Endodermal cell (in vitro differentiated cells): ENCODE data around the gene MAP1LC3B. TPM values are rescaled to one million over a fixed set of nuclear protein-coding genes. Genes with fewer than 3 reads are reported as not detected.

Experiments used
- DNase-seq: peaks from one replicate; pipeline ENCODE4 v3.0.0-alpha.2; 2017
- H3K27ac ChIP-seq: 2 replicates; pipeline ENCODE4 v1.5.1; 2013; ENCODE audit warnings: mild to moderate bottlenecking, low read depth, low read length, moderate library complexity
- H3K27me3 ChIP-seq: 2 replicates; pipeline ENCODE4 v1.6.1; 2013; ENCODE audit warnings: mild to moderate bottlenecking, low read length, moderate library complexity; ENCODE audit not compliant: insufficient read depth, control insufficient read depth, poor library complexity, severe bottlenecking
- H3K36me3 ChIP-seq: 2 replicates; pipeline ENCODE4 v1.7.0; 2013; ENCODE audit warnings: mild to moderate bottlenecking, low read length, moderate library complexity; ENCODE audit not compliant: control insufficient read depth, insufficient read depth
- H3K4me1 ChIP-seq: one replicate; pipeline ENCODE4 v1.7.0; 2013; ENCODE audit warnings: low read length; ENCODE audit not compliant: control insufficient read depth, insufficient read depth
- H3K4me3 ChIP-seq: 2 replicates; pipeline ENCODE4 v1.5.1; 2013; ENCODE audit warnings: mild to moderate bottlenecking, low read length, moderate library complexity
- H3K9ac ChIP-seq: 2 replicates; pipeline ENCODE4 v1.6.1; 2013; ENCODE audit warnings: mild to moderate bottlenecking, low read length, moderate library complexity; ENCODE audit not compliant: poor library complexity, severe bottlenecking; ENCODE audit errors: extremely low read depth
- H3K9me3 ChIP-seq: 2 replicates; pipeline ENCODE4 v1.6.1; 2013; ENCODE audit warnings: mild to moderate bottlenecking, low read length, moderate library complexity; ENCODE audit not compliant: control insufficient read depth
- H3K27ac Mint-ChIP-seq: 2 replicates; pipeline ENCODE4 v1.8.0; 2020; ENCODE audit warnings: mixed read lengths
- H3K27me3 Mint-ChIP-seq: 2 replicates; pipeline ENCODE4 v1.8.0; 2021; ENCODE audit warnings: mild to moderate bottlenecking, mixed read lengths; ENCODE audit not compliant: insufficient read depth
- H3K36me3 Mint-ChIP-seq: 2 replicates; pipeline ENCODE4 v1.8.0; 2020; ENCODE audit warnings: low read depth, mixed read lengths
- H3K4me1 Mint-ChIP-seq: 2 replicates; pipeline ENCODE4 v1.8.0; 2020; ENCODE audit warnings: mixed read lengths
- H3K4me3 Mint-ChIP-seq: 2 replicates; pipeline ENCODE4 v1.8.0; 2020; ENCODE audit warnings: mild to moderate bottlenecking, moderate library complexity, mixed read lengths
- H3K9me3 Mint-ChIP-seq: 2 replicates; pipeline ENCODE4 v1.8.0; 2020; ENCODE audit warnings: mild to moderate bottlenecking, mixed read lengths
- CTCF ChIP-seq: fragments of 200-600 bp; sonication (generic); conservative IDR thresholded peaks from 2 replicates; pipeline ENCODE4 v1.5.0; 2021; ENCODE audit warnings: antibody characterized with exemption, mild to moderate bottlenecking
- WGBS, 2 experiments: methylation state at CpG; one replicate each; pipeline versions ENCODE4 v1.1.5 to v1.1.7; 2013; ENCODE audit warnings: missing lambda C conversion rate in 2 of 2, mixed read lengths in 1 of 2; ENCODE audit not compliant: insufficient coverage in 1 of 2, insufficient read length in 1 of 2; 5-methylcytosine and 5-hydroxymethylcytosine counted together
- total RNA-seq, 2 donors: library from RNA; stranded (reverse); fragmentation: NEBNext Ultra II Directional in 1 of 2; extraction: Animal tissue kit (Norgen Biotek cat#: 25700) in 1 of 2; gene quantifications; 2 replicates in 1 of 2; 3 replicates in 1 of 2; pipeline ENCODE4 v1.2.1, GENCODE V29; 2021

MAP1LC3B gene
- total RNA-seq, 2 donors from 2014 or later = 56.4 to 62.4 TPM

GRCh38 chr16:87417528-87417910, 25.4 kb downstream of the MAP1LC3B start:
- DNase-seq = no peak
- no peaks in the 10 kb centered on the region for H3K9me3 Mint-ChIP-seq
- 97 to 99% methylated on average over 9 to 13 of the region's 13 CpGs for WGBS, 2 experiments
- peak overlapping the region; percentile 13 for H3K27ac Mint-ChIP-seq
- TF ChIP-seq CTCF = no peak
- H3K9ac ChIP-seq = no peak overlapping the region
- no peaks in the 10 kb centered on the region for H3K4me1 Mint-ChIP-seq
- H3K27ac ChIP-seq = no peak overlapping the region
- peaks cover 63% of the 10 kb centered on the region for H3K36me3 Mint-ChIP-seq
- no peaks in the 10 kb centered on the region for H3K27me3 Mint-ChIP-seq
- H3K4me3 ChIP-seq = no peak overlapping the region
- H3K36me3 ChIP-seq = peaks cover 54% of the 10 kb centered on the region
- no peak overlapping the region for H3K4me3 Mint-ChIP-seq
- H3K4me1 ChIP-seq = no peaks in the 10 kb centered on the region
- H3K9me3 ChIP-seq = no peaks in the 10 kb centered on the region
- H3K27me3 ChIP-seq = no peaks in the 10 kb centered on the region

DNA sequence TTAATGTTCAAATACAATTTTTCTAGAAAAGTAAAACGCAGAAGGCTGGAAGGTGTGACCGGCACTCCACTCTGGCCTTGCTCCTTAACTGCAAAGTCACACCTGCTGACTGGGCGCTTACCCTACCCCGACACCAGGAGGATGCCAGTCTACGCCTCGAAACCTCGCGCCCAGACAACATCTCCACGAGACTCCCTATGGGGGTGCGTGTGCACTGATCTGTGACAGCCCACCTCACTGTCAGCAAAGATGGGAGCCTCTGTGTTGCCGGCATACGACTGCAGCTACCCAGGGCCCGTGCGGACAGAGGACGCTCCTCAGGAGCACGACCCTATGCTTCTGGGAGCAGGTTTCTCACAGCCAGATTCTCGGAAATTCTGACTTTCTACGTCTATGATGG, 26.1 kb downstream of the MAP1LC3B start:
- no peaks in the 10 kb centered on the region for H3K4me1 Mint-ChIP-seq
- DNase-seq = no peak
- Histone ChIP-seq H3K9ac (no peak overlapping the region), H3K36me3 (peaks cover 56% of the 10 kb centered on the region), H3K27me3 (no peaks in the 10 kb centered on the region), H3K27ac (no peak overlapping the region), H3K4me1 (no peaks in the 10 kb centered on the region), H3K9me3 (no peaks in the 10 kb centered on the region), H3K4me3 (no peak overlapping the region)
- H3K27me3 Mint-ChIP-seq = no peaks in the 10 kb centered on the region
- no peak for TF ChIP-seq CTCF
- H3K36me3 Mint-ChIP-seq = peaks cover 62% of the 10 kb centered on the region
- 96 to 97% methylated on average over 8 to 18 of the region's 18 CpGs for WGBS, 2 experiments
- no peak overlapping the region for H3K4me3 Mint-ChIP-seq
- no peak overlapping the region for H3K27ac Mint-ChIP-seq
- H3K9me3 Mint-ChIP-seq = no peaks in the 10 kb centered on the region

- no peak overlapping the region for H3K4me3 ChIP-seq
- 74 to 100% methylated on average over 1 to 4 of the region's 6 CpGs for WGBS, 2 experiments
- Mint-ChIP-seq H3K27ac (no peak overlapping the region), H3K27me3 (no peaks in the 10 kb centered on the region), H3K4me3 (no peak overlapping the region), H3K36me3 (peaks cover 60% of the 10 kb centered on the region), H3K4me1 (no peaks in the 10 kb centered on the region), H3K9me3 (no peaks in the 10 kb centered on the region)
- no peak overlapping the region for H3K27ac ChIP-seq
- H3K9ac ChIP-seq = no peak overlapping the region
- H3K36me3 ChIP-seq = peaks cover 60% of the 10 kb centered on the region
- TF ChIP-seq CTCF = no peak
- no peaks in the 10 kb centered on the region for H3K9me3 ChIP-seq
- no peaks in the 10 kb centered on the region for H3K27me3 ChIP-seq
- H3K4me1 ChIP-seq = no peaks in the 10 kb centered on the region
- no peak for DNase-seq
These were observed 26.5 kb downstream of the MAP1LC3B start for GRCh38 chr16:87418644-87419043.
